ENCODE measurements around the gene FAM156B. TPM values are rescaled to one million over a fixed set of nuclear protein-coding genes. Genes with fewer than 3 reads are reported as not detected.
"Not testable (repeated sequence)": the region's sequence is repeated elsewhere in the genome, so short reads cannot be mapped to it uniquely, and the experiment has no call there.

FAM156B gene
- total and polyA plus RNA-seq, 9 donors, result 15.0 to 25.9 (median 21.0) TPM

DNA sequence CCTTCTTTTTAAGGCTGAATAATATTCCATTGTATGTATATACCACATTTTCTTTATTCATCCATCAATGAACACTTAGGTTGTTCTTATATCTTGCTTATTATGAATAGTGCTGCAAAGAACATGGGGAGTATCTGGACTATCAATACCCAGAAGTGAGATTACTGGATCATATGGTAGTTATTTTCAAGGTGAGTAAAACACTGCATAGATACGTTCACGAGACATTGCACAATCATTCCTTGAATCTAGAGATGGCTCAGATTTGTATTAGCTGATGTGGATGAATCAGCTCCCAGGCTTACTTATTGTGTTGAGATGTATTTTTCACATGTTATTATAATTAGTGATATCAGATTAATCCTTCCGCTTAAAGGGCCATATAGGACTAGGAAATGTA is 17.6 kb downstream of the FAM156B start:
- not testable (repeated sequence) for H3K4me3 ChIP-seq (ENCODE audit: low read length); H3K9me3 ChIP-seq (replicated peaks; ENCODE audit: control insufficient read depth, low read depth, low read length); H3K36me3 ChIP-seq (ENCODE audit: control insufficient read depth, insufficient read depth, low read length); DNase-seq; H3K27me3 ChIP-seq (ENCODE audit: control insufficient read depth, insufficient read depth, low read length); H3K4me1 ChIP-seq (ENCODE audit: control insufficient read depth, insufficient read depth, low read length); H3K27ac ChIP-seq (ENCODE audit: low read length)
- no CpG with 5 or more reads among the region's 3 CpGs for WGBS (ENCODE audit: insufficient coverage)

- no peak overlapping the region for H3K4me3 ChIP-seq (ENCODE audit: low read length)
- H3K4me1 ChIP-seq (ENCODE audit: control insufficient read depth, insufficient read depth, low read length), result peaks cover 12% of the 10 kb centered on the region
- peak; percentile 50 for DNase-seq
These were observed 26.7 kb downstream of the FAM156B start for GRCh38 chrX:52923781-52924241.

GRCh38 chrX:52930214-52930613 is 33.1 kb downstream of the FAM156B start:
- not testable (repeated sequence) for H3K4me1 ChIP-seq (ENCODE audit: control insufficient read depth, insufficient read depth, low read length); H3K27me3 ChIP-seq (ENCODE audit: control insufficient read depth, insufficient read depth, low read length); H3K27ac ChIP-seq (ENCODE audit: low read length); H3K9me3 ChIP-seq (replicated peaks; ENCODE audit: control insufficient read depth, low read depth, low read length); H3K36me3 ChIP-seq (ENCODE audit: control insufficient read depth, insufficient read depth, low read length); DNase-seq; H3K4me3 ChIP-seq (ENCODE audit: low read length)
- 100% methylated on average over 1 of the region's 6 CpGs for WGBS (ENCODE audit: insufficient coverage)

More at GRCh38 chrX:52923781-52924241, 26.7 kb downstream of the FAM156B start:
- peak overlapping the region; percentile 55 for H3K27ac ChIP-seq (ENCODE audit: low read length)
- no peaks in the 10 kb centered on the region for H3K9me3 ChIP-seq (replicated peaks; ENCODE audit: control insufficient read depth, low read depth, low read length)
- no peaks in the 10 kb centered on the region for H3K36me3 ChIP-seq (ENCODE audit: control insufficient read depth, insufficient read depth, low read length)
- no CpG with 5 or more reads among the region's 4 CpGs for WGBS (ENCODE audit: insufficient coverage)
- peaks cover 3% of the 10 kb centered on the region for H3K27me3 ChIP-seq (ENCODE audit: control insufficient read depth, insufficient read depth, low read length)

DNA sequence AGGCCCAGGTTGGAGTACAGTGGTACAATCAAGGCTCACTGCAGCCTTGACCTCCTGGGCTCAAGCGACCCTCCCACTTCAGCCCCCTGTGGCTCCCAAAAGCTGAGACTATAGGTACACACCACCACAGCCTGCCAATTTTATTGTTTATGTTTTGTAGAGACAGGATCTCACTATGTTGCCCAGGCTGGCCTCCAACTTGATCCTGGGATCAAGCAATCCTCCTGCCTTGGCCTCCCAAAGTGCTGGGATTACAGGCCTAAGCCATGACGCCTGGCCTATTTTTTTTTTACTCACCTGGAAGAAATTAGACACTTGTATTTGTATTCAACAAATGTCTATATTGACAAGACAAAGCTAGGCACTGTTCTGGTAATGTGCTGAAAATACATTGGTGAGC is 36.1 kb downstream of the FAM156B start:
- no CpG with 5 or more reads among the region's 2 CpGs for WGBS (ENCODE audit: insufficient coverage)
- Histone ChIP-seq H3K36me3 (ENCODE audit: control insufficient read depth, insufficient read depth, low read length) (no peaks in the 10 kb centered on the region), H3K4me3 (ENCODE audit: low read length) (no peak overlapping the region), H3K9me3 (replicated peaks; ENCODE audit: control insufficient read depth, low read depth, low read length) (no peaks in the 10 kb centered on the region), H3K27ac (ENCODE audit: low read length) (no peak overlapping the region), H3K4me1 (ENCODE audit: control insufficient read depth, insufficient read depth, low read length) (peaks cover 4% of the 10 kb centered on the region), H3K27me3 (ENCODE audit: control insufficient read depth, insufficient read depth, low read length) (peaks cover 2% of the 10 kb centered on the region)
- no peak for DNase-seq

DNA sequence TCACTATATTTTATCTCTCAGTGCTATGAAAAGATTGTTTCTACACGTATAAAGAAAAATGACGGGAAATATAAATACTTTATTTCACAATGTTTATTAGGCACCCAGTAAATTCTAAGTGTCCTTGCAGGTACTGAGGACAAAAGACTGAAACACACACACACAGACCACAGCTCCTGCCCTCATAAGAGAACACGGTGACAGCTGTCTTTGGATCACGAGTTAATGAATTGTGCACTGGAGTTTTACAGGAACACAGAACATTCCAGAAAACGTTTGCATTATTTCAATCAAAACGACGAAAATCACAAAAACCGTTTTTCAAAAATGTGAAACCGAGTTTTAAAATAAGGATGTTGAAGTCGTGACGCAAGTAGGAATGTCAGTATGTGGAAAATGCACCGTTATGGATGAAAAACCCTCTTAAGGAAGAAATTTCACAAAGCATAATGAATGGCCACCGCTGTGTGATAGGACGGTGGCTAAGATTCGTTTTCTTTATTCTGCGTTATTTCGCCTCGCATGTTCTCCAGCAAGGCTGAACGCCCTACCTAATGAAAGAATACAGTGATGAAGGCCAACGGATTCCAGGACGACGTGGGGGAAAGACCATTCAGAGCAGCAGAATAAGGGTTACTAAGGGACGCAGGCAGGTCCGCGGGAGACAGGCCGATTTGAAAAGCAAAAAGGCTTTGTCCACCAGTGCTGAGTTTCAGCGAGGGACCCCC is 37.0 kb downstream of the FAM156B start:
- H3K27ac ChIP-seq (ENCODE audit: low read length), result peak overlapping the region; percentile 100
- no peaks in the 10 kb centered on the region for H3K9me3 ChIP-seq (replicated peaks; ENCODE audit: control insufficient read depth, low read depth, low read length)
- peak overlapping the region; percentile 65 for H3K4me3 ChIP-seq (ENCODE audit: low read length)
- WGBS (ENCODE audit: insufficient coverage), result 2% methylated on average over 12 of the region's 27 CpGs
- H3K36me3 ChIP-seq (ENCODE audit: control insufficient read depth, insufficient read depth, low read length), result no peaks in the 10 kb centered on the region
- no peak for DNase-seq
- H3K27me3 ChIP-seq (ENCODE audit: control insufficient read depth, insufficient read depth, low read length), result peaks cover 2% of the 10 kb centered on the region
- peaks cover 4% of the 10 kb centered on the region for H3K4me1 ChIP-seq (ENCODE audit: control insufficient read depth, insufficient read depth, low read length)

DNA sequence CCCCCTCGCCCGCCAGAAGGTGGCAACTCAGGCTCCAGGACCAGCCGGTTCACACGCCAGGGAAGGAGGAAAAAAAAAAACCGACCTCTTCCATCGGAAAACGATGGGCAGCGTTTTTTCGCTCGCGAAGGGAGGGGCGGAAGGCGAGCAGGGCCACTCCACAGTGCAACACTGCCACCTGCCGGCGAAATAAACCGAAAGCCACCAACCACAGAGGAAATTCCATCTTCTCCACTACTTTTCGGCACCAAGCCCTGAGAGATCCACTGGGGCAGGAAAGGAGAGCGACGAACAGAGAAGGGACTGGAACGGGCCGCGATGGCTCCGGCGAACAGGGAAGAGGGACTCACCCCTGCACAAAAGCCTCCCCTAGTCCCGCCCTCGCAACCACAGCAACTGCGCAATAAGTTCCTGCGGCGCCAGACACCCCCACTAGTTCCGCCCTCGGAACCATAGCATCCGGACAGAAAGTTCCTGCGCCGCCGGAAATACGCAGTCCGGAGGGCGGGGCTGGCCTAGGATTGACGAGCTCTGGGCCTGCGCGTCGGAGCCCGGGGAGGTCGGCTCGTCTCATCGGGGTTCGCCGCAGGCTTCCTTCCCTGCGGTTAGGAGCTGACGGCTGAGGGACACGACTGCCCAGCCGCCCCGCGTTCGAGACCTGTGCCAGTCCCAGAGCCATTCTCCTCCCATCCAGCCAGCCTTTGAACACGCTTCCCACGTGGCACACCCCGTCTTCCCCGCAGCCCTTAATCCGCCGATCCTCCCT is 37.8 kb downstream of the FAM156B start:
- Histone ChIP-seq H3K27ac (ENCODE audit: low read length) (peak overlapping the region; percentile 100), H3K4me3 (ENCODE audit: low read length) (peak overlapping the region; percentile 65), H3K4me1 (ENCODE audit: control insufficient read depth, insufficient read depth, low read length) (peaks cover 4% of the 10 kb centered on the region), H3K36me3 (ENCODE audit: control insufficient read depth, insufficient read depth, low read length) (no peaks in the 10 kb centered on the region), H3K27me3 (ENCODE audit: control insufficient read depth, insufficient read depth, low read length) (peaks cover 2% of the 10 kb centered on the region), H3K9me3 (replicated peaks; ENCODE audit: control insufficient read depth, low read depth, low read length) (no peaks in the 10 kb centered on the region)
- peak; percentile 99 for DNase-seq
- 0% methylated on average over 58 of the region's 61 CpGs for WGBS (ENCODE audit: insufficient coverage)

DNA sequence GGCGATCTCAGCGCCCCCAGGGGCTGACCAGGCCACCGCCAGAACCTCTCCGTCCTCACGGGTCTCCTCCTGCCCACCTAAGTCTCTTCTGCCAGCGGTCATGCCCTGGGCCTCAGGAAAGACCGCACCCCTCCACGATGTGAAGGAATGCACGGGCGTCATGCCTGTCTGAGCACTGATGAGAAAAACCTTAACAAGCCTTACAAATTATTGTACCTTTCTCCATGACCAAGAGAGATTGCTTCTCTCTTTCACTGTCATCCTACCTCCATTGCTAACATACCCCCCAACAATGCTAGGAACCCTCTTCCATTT is 38.3 kb downstream of the FAM156B start:
- 4% methylated on average over 8 of the region's 10 CpGs for WGBS (ENCODE audit: insufficient coverage)
- not testable (repeated sequence) for DNase-seq; H3K27me3 ChIP-seq (ENCODE audit: control insufficient read depth, insufficient read depth, low read length); H3K36me3 ChIP-seq (ENCODE audit: control insufficient read depth, insufficient read depth, low read length); H3K9me3 ChIP-seq (replicated peaks; ENCODE audit: control insufficient read depth, low read depth, low read length); H3K4me1 ChIP-seq (ENCODE audit: control insufficient read depth, insufficient read depth, low read length)
- peak overlapping the region; percentile 100 for H3K27ac ChIP-seq (ENCODE audit: low read length)
- peak overlapping the region; percentile 65 for H3K4me3 ChIP-seq (ENCODE audit: low read length)

DNA sequence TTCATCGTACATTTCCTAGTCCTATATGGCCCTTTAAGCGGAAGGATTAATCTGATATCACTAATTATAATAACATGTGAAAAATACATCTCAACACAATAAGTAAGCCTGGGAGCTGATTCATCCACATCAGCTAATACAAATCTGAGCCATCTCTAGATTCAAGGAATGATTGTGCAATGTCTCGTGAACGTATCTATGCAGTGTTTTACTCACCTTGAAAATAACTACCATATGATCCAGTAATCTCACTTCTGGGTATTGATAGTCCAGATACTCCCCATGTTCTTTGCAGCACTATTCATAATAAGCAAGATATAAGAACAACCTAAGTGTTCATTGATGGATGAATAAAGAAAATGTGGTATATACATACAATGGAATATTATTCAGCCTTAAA is 43.6 kb downstream of the FAM156B start:
- no CpG with 5 or more reads among the region's 4 CpGs for WGBS (ENCODE audit: insufficient coverage)
- not testable (repeated sequence) for H3K4me3 ChIP-seq (ENCODE audit: low read length); H3K9me3 ChIP-seq (replicated peaks; ENCODE audit: control insufficient read depth, low read depth, low read length); H3K27ac ChIP-seq (ENCODE audit: low read length); H3K36me3 ChIP-seq (ENCODE audit: control insufficient read depth, insufficient read depth, low read length); H3K4me1 ChIP-seq (ENCODE audit: control insufficient read depth, insufficient read depth, low read length); H3K27me3 ChIP-seq (ENCODE audit: control insufficient read depth, insufficient read depth, low read length); DNase-seq

- H3K36me3 ChIP-seq (ENCODE audit: control insufficient read depth, insufficient read depth, low read length); H3K4me3 ChIP-seq (ENCODE audit: low read length); H3K27me3 ChIP-seq (ENCODE audit: control insufficient read depth, insufficient read depth, low read length); DNase-seq; H3K9me3 ChIP-seq (replicated peaks; ENCODE audit: control insufficient read depth, low read depth, low read length); H3K27ac ChIP-seq (ENCODE audit: low read length); H3K4me1 ChIP-seq (ENCODE audit: control insufficient read depth, insufficient read depth, low read length): not testable (repeated sequence)
- no CpG with 5 or more reads among the region's 10 CpGs for WGBS (ENCODE audit: insufficient coverage)
These were observed 44.6 kb downstream of the FAM156B start for GRCh38 chrX:52941728-52942127.

GRCh38 chrX:52945838-52946494 is 48.8 kb downstream of the FAM156B start:
- H3K36me3 ChIP-seq (ENCODE audit: control insufficient read depth, insufficient read depth, low read length); H3K4me3 ChIP-seq (ENCODE audit: low read length); H3K4me1 ChIP-seq (ENCODE audit: control insufficient read depth, insufficient read depth, low read length); H3K27ac ChIP-seq (ENCODE audit: low read length); H3K9me3 ChIP-seq (replicated peaks; ENCODE audit: control insufficient read depth, low read depth, low read length); H3K27me3 ChIP-seq (ENCODE audit: control insufficient read depth, insufficient read depth, low read length); DNase-seq: not testable (repeated sequence)
- WGBS (ENCODE audit: insufficient coverage), result no CpG with 5 or more reads among the region's 14 CpGs

Data from muscle of leg (tissue), 11 donors.